Measurements from ENCODE around the gene TBC1D22A.
A peak's percentile ranks its signal among the peaks of the same experiment; 100 is the strongest.

DNA sequence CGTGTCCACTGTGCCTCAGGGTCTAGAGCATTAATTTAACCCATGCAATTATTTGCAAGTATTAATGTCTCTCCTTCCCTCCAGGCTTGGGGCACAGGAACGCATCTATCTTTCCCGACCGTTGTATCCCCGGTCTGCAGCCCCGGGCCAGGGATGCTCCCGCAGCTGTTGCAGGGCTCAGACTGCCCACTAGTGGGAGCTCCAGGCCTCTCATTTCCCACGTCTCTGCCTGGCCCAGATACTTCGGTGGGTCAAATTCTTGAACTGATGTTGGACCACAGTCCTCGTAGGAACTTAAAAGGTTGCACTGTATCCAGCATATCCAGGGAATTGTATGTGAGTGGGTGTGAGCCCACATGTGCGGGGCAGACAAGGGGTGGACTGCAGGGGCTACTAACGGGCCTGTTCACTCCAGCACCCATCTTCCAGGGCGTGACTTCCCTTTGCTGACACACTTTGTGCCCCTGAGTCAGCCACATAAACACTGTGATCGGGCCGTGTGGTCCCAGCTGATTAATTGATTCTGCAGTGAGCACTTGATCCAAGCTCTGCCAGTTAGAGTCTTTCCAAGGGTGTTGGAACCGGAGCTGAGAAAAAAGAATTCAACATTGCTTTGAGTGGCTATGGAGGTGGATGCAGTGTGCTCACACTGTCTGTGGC, 451.3 kb downstream of the TBC1D22A start:
- TF ChIP-seq CTCF (IDR thresholded peaks at IDR 0.05) (peak in 2 of 4 experiments; percentile 10 to 23), POLR2A (IDR thresholded peaks at IDR 0.05) (no peak)
